PFSK-1 (cell line): ENCODE data around the gene DENND2A.

ENCODE experiments used
- FOXP2 ChIP-seq: optimal IDR thresholded peaks from 2 replicates; pipeline ENCODE3; 2011; ENCODE audit warnings: borderline replicate concordance, control low read depth, inconsistent platforms; ENCODE audit not compliant: insufficient read depth; ENCODE audit errors: extremely low read length, extremely low read depth
- POLR2AphosphoS5 ChIP-seq: IDR thresholded peaks from 2 replicates; pipeline ENCODE4 v1.6.1; 2012; ENCODE audit warnings: low read depth, mild to moderate bottlenecking, control low read depth, low read length, moderate library complexity
- SIN3A ChIP-seq: IDR thresholded peaks from 2 replicates; pipeline ENCODE4 v1.6.1; 2012; ENCODE audit warnings: mild to moderate bottlenecking, low read length, moderate library complexity, borderline replicate concordance; ENCODE audit not compliant: insufficient read depth
- TAF1 ChIP-seq: IDR thresholded peaks from 2 replicates; pipeline ENCODE4 v1.6.1; 2012; ENCODE audit warnings: low read length, control low read depth, borderline replicate concordance; ENCODE audit not compliant: insufficient read depth
- TF ChIP-seq, protein P1 (sequence below), 2 experiments: IDR thresholded peaks; 2 replicates each; pipeline versions ENCODE4 v1.6.1 to v1.8.0; 2011 to 2012; ENCODE audit warnings: low read depth in 2 of 2, low read length in 2 of 2, control low read depth in 1 of 2, inconsistent platforms in 1 of 2, mild to moderate bottlenecking in 1 of 2, moderate library complexity in 1 of 2; ENCODE audit not compliant: insufficient read depth in 1 of 2

The DENND2A gene

DNA sequence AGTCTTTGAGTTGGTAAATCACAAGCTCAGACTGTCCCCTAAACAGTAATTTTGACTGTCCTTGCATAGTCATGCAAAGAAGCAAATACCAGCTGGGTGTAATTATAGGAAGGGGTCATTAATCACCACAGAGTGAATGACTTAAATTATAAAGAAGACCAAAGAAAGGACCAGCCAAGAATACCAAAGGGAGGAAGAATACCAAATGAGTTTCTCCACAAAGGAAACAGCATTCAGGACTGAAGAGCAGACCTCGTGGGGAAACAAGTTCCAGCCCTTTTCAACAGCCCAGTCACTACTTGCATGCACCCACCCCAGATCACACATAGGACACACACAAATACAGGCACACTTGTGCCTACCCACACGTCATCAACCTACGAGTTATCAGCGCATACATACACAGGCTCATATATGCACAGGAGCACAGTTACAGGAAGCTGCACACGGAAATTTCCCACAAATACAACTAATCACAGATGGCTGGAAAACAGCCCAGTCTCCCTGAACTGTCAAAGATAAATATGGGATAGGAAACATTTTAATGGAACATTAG, 77.6 kb downstream of the DENND2A start:
- TF ChIP-seq POLR2AphosphoS5 (no peak), FOXP2 (no peak), SIN3A (no peak), TAF1 (no peak)
- TF ChIP-seq, protein P1, sequence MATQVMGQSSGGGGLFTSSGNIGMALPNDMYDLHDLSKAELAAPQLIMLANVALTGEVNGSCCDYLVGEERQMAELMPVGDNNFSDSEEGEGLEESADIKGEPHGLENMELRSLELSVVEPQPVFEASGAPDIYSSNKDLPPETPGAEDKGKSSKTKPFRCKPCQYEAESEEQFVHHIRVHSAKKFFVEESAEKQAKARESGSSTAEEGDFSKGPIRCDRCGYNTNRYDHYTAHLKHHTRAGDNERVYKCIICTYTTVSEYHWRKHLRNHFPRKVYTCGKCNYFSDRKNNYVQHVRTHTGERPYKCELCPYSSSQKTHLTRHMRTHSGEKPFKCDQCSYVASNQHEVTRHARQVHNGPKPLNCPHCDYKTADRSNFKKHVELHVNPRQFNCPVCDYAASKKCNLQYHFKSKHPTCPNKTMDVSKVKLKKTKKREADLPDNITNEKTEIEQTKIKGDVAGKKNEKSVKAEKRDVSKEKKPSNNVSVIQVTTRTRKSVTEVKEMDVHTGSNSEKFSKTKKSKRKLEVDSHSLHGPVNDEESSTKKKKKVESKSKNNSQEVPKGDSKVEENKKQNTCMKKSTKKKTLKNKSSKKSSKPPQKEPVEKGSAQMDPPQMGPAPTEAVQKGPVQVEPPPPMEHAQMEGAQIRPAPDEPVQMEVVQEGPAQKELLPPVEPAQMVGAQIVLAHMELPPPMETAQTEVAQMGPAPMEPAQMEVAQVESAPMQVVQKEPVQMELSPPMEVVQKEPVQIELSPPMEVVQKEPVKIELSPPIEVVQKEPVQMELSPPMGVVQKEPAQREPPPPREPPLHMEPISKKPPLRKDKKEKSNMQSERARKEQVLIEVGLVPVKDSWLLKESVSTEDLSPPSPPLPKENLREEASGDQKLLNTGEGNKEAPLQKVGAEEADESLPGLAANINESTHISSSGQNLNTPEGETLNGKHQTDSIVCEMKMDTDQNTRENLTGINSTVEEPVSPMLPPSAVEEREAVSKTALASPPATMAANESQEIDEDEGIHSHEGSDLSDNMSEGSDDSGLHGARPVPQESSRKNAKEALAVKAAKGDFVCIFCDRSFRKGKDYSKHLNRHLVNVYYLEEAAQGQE (IDR thresholded peaks at IDR 0.05; ENCODE audit: insufficient read depth in 1 of 2, low read depth in 2 of 2, low read length in 2 of 2), result no peak

DNA sequence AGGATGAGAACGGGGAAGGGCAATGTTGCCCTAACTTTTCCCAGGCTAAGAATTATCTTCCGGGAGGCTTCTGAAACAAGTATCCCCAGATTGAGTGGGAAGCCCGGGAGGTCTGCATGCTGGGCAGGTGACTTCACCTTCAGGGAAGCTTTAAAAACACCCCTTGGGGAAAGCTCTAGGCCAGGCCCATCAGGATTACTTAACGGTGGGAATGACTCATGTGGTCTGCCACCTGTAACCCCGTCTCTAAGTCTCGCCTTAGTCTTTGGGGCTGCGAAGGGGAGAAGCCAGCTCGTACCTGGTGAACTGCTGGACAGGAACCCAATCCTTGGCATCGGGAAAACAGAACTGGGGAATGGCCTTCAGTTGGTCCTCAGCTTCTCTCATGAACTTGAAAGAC, 81.2 kb downstream of the DENND2A start:
- no peak for TF ChIP-seq FOXP2
- TF ChIP-seq POLR2AphosphoS5, result no peak
- TF ChIP-seq SIN3A, result no peak
- TF ChIP-seq, protein P1 (IDR thresholded peaks at IDR 0.05; ENCODE audit: insufficient read depth in 1 of 2, low read depth in 2 of 2, low read length in 2 of 2), result no peak
- no peak for TF ChIP-seq TAF1

DNA sequence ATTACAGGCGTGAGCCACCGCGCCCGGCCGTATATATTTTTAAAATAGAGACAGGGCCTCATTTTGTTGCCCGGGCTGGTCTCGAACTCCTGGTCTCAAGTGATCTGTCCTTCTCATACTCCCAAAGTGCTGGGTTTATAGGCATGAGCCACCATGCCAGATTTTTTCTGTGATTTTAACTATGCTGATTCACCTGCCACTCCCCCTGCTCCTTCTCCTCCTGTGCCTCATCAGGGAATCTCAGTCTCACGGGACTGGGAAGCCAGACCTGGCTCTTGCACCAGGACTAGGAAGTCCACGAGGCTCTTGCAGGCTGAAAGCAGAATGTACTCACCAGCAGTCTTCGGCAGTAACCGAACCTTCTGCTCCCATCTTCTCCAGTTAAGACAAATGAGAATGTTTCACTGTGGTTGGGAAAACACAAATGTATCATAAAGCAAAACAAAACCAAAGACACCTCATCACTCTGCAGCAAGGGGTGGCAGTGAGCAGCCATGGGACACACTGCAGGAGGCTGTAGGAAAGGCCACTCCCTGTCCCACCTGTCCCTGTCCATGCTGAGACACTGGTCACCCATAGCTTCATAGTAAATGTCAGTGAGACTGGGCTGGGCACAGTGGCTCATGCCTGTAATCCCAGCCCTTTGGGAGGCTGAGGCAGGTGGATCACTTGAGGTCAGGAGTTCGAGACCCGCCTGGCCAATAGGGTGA, 82.6 kb downstream of the DENND2A start:
- TF ChIP-seq SIN3A, result no peak
- TF ChIP-seq, protein P1 (IDR thresholded peaks at IDR 0.05; ENCODE audit: insufficient read depth in 1 of 2, low read depth in 2 of 2, low read length in 2 of 2), result no peak
- TF ChIP-seq TAF1, result no peak
- no peak for TF ChIP-seq FOXP2
- TF ChIP-seq POLR2AphosphoS5, result no peak

DNA sequence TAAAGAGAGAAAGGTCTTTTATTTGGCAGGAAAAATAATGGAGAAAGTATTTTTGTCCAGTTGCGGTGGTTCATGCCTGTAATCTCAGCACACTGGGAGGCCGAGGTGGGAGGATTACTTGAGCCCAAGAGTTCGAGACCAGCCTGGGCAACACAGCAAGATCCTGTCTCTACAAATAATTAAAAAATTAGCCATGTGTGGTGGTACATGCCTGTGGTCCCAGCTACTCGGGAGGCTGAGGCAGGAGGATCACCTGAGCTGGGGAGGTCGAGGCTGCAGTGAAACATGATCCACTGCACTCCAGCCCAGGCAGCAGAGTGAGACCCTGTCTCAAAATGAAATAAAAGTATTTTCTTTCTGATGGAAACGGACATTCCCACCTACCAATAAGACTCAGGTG, 83.5 kb downstream of the DENND2A start:
- TF ChIP-seq FOXP2 (no peak), POLR2AphosphoS5 (no peak), TAF1 (no peak), SIN3A (no peak)
- TF ChIP-seq, protein P1 (IDR thresholded peaks at IDR 0.05; ENCODE audit: insufficient read depth in 1 of 2, low read depth in 2 of 2, low read length in 2 of 2), result no peak
